Medulla oblongata (tissue), 1 donor: Measurements from ENCODE around the gene PPP2R5C.

ENCODE experiments used
- DNase-seq: peaks from one replicate; pipeline ENCODE4 v3.0.0-alpha.2; 2015; ENCODE audit errors: extremely low spot score

The PPP2R5C gene

DNA sequence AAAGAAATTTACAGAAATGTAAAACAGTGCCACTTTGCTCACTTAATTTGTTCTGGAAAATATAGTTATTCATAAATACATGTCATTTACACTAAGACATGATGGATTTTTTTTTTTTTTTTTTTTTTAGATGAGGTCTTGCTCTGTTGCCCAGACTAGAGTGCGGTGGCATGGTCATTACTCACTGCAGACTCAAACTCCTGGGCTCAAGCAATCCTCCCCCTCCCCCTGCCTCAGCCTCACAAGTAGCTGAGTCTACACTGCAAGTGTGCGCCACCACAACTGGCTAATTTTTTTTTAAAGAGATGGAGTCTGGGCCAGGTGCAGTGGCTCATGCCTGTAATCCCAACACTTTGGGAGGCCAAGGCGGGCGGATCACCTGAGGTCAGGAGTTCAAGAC, 101.2 kb downstream of the PPP2R5C start:
- no peak for DNase-seq

DNA sequence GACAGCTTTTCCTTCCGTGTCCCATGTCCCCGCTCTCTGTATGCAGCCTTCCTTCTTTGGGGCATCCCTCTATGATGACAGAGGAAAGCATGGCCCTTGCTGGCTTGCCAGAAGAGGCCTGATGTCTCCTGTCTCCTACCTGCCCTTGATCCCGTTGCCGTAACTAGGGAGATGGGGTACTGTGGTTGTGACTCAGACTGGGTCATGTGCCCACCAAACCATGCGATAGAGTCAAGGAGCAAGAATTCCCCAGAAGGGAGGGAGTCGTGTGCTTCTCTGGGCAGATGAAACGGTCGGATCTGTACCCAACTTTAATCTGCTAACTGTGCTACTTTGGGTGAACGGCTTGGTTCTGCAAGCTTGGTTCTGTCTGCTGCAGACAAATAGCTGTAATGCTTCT, 103.8 kb downstream of the PPP2R5C start:
- peak; percentile 35 for DNase-seq

DNA sequence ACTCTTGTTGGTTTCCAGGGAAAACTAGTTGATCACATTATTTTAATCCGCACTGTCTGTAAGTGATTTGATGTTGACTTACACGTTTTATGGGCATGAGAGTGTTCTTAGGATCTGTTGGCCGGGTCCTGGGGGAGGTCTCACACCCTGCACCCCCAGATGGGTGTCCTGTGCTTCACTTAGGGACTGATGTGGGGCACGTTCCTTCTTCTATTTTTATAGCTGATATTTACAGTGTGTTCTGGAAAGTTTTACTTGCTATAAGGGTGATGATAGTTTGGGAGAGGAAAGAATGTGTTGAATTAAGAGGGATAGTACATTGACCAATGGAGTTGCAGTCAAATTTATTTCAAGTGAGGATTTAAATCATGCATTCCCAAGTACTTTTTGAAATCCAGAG, 106.3 kb downstream of the PPP2R5C start:
- DNase-seq, result no peak

DNA sequence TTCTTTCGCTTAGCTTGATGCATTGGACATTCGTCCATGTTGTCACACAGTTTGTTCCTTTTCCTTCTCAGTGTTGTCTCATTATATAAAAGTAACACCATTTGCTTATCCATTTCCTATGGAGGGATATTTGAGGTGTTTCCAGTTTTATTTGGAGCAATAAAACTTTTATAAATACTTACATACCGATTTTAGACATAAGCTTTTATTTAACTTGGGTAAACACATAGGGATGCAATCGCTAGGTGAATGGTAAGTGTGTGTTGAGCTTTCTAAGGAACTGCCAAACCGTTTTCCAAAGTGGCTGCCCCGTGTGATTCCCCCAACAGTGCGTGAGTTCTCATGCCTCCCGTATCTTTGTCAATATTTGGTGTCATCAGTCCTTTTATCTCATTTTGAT, 107.7 kb downstream of the PPP2R5C start:
- DNase-seq, result no peak

DNA sequence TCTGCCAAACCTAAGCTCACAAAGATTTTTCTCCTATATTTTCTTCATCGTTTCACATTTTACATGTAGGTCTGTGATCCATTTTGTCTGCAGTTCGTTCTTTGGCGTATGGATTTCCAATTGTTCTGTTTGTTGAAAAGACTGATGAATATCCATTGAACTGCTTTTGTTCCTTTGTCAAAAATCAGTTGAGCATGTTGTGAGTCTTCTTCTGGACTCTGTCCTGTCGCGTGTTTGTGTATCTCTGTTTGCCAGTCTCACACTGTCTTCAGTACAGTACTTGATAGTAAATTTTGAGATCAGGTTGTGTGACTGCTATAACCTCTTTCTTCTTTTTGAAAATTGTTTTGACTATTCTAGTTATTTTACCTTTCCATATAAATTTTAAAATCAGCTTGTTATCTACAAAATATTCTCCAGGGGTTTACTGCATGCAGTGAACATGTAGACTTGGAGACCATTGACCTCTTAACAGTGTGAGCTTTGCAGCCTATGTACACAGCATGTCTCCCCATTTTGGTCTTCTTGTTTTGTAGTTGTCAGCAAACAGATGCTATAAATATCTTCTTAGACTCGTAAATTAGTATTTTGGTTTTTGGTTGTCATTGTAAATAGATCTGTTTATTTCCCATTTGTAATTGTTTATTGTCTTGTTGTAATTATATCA, 108.9 kb downstream of the PPP2R5C start:
- DNase-seq, result no peak

DNA sequence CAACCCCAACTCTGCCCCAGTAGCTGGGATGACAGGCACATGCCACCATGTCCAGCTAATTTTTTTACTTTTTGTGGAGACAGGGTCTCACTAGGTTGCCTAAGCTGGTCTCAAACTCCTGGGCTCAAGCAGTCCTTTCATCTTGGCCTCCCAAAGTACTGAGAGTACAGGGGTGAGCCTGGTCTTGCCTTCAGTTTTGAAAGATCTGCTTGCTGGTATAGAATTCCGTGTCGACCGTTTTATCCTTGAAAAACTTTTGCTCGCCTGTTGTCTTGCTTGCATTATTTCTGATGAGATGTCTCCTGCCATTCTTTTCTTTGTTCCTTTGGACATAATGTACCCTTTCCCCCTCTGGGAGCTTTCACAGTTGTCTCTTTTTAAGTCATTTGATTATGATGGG, 110.8 kb downstream of the PPP2R5C start:
- DNase-seq, result no peak

DNA sequence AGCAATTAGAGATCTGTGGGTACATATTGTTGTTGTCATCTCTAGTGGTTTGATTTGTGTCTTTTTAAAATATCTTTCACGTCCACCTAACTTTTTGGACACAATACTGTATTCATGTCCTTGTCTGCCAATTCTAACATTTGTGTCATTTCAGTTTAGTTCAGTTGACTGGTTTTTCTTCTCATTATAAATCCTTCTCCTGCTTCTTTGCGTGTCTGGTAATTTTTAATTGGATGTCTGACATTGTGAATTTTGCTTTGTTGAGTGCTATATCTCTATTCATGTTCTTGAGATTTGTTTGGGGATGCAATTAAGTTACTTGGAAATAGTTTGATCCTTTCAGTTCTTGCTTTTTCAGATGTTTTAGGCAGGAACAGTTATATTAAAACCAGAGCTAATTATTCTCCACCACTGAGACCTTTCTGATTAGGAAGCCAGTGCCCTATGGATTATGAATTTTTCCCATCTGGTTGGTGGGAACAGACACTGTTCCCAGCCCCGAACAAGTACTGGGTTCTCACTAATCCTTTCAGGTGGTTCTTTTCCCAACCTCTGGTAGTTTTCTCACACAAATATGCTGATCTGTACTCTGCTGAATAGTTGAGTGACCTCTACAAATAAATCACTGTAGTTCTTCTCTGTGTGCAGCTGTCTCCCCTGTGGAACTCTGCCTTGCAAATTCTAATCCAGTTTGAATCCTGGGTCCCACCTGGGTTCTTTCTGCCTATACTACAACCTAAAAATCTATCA, 111.7 kb downstream of the PPP2R5C start:
- DNase-seq, result no peak

DNA sequence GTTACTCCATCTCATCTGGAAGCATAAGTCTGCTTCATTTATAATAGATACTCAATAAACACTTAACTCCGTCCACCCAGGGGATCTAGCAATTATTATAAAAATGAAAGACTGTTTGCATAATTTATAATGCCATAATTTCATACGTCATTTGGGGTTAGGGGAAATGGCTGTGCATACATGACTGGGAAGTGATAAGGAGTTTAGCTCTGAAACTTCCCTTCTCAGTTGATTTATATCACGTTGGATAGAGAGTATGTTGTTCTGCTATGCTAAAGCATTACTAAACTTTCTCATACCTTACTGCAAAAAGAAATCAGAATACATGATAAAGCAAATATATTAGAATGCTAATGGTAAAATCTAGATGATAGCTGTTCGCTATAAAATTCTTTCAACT, 112.5 kb downstream of the PPP2R5C start:
- no peak for DNase-seq

DNA sequence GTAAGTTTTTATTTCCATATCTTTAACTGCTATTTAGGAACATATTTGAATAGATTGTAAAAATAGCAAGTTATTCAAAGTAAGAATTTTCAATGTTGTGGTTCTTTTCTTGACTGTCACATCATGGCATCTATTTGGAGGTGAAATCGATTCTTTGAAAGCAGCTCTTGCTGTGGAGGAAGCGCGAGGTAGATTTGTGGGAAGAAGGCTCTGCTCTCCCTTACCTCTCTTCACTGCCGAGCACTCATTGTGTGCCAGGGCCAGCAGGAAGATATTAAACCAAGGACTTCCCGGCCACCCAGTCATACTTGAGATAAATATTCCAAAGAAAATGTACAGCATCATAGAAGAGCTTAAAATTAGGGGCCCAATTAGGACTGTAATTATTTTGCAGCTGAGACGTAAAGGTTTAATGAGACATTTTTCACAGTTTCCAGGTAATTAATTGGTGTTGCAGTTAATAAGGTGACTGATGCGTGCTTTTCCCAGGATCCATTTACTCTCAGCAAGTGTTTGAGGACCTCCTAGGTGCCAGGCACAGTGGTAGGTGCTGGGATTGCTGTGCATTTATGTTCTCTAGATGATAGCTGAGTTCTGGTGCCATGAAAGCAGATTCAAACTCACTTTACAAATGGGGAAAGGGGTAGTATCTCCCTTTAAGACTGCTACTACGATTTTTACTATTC, 113.7 kb downstream of the PPP2R5C start:
- DNase-seq, result no peak

DNA sequence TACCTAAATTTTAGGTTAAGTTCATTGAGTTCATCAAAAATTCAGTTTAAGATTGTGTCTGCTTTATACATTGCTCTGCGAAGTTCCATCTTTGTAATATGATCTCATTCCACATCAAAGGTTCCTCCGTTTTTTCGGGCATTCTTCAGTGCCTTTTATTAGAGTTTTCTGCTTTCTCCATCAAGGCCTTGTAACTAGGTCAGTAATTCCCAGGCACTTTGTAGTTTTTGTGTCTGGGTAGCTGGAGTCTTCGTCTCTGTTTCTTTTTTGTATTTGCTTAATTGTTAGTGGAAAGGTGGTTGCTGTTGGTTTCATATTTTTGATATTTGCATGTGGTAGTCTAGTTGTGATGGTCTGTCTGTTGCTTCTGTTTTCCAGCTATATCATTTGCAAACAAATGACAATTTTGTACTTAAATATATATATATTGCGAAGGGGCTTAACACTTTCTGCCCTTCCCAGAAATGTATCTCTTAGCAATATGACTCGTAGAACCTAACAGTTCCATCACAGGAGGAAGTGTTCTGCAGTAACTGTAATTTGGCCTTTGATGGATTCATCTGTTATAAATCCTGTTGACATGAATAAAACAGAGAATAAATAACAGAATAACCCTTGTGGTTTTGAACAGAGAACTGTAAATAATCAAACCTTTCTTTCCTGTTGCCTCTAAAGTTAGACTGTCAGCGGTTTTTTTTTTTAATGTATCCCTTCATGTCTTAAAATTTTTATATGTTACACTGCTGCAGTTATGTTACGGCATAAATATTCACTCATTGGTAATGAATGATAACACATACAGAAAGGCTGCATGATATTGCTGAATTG, 114.4 kb downstream of the PPP2R5C start:
- DNase-seq, result no peak

DNA sequence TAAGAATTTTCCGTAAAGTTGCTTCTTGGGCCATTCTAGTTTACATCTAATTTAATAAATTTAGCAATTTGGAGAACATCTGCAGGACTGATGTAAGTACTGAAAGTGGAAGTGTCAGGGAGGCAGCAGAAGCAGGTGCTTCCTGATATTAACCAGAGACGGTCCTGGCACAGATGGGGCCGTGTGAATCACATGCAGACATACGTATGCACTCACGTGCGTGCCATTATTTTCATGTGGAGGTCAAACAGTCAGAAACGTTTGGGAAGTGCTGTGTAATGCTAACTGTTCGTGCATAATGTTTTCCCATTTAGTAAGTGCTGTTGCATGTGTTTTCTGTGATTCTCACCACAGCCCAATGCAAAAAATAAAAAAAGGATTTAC, 115.0 kb downstream of the PPP2R5C start:
- DNase-seq, result peak; percentile 70

DNA sequence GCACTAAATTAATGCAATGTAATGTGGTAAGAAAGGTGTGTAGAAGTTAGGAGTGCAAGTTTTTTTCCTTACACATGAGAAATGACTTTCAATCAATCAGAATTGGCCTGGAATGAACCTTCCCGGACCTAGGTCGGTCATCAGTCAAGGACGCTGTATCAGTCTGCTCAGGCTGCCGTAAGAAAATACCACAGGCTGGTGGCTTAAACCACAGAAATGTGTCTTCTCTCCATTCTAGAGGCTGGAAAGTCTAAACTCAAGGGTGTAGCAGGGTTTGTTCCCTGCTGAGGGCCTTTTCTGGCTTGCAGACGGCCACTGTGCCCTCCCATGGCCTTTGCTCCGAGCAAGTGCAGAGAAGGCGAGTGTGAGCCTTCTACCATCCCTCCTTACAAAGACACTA, 116.3 kb downstream of the PPP2R5C start:
- DNase-seq, result no peak

DNA sequence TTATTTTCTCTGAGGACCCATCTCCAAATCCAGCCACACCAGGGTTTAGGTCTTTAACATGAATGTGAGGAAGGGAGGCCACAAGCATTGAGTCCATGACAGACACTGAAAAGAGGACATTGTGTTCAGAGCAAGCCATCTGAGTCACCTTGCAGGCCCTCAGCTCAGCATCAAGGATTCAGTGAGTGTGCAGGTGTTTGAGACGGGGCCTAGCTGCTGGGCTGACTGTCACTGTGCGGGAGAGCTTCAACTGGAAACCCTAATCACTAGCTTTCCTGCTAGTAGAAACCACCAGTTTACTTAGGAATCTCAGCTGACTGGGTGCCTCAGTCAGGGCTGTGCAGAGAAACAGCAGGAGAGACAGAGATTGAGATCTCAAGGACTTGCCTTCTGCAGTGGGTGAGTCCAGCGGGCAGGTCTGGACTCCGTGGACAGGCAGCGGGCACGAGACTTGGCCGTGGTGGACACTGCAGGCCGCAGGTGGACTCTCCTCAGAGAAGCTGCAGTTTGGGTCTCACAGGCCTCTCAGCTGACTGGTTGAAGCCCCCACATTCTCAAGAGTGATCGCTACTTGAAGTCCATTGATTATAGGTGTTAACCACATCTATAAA, 116.8 kb downstream of the PPP2R5C start:
- no peak for DNase-seq

DNA sequence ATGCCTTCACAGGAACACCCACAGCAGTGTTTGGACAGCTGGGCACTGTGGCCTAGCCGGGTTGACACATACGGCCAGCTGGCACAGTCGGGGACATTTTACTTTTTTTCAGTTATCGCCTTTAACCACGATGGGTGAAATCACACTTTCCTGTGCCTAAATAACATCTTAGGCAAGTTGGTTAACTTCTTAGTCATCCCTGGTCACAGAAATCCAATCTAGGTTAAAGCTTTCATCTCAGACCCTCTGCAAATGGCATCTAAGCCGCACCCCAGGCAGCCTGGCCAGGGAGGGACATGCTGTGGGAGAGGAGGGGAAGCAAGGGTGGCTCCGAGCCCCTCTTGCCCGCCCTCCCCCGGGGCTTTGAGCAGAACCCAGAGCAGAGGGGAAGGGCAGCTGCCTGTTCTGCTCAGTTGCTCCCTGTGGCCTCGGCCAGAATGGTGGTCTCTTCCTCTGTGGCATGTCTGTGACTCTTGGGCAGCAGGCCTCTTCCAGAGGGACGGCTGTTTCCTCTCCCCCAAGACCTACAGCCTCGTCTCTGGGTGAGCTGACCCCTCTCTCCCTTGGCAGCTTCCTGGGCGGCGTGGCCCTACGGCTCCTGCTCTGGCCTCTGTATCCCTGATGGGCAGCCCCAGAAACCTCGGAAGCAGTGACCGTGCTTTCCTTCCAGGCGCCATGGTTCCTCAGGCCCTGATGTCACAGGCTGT, 117.5 kb downstream of the PPP2R5C start:
- DNase-seq, result no peak

DNA sequence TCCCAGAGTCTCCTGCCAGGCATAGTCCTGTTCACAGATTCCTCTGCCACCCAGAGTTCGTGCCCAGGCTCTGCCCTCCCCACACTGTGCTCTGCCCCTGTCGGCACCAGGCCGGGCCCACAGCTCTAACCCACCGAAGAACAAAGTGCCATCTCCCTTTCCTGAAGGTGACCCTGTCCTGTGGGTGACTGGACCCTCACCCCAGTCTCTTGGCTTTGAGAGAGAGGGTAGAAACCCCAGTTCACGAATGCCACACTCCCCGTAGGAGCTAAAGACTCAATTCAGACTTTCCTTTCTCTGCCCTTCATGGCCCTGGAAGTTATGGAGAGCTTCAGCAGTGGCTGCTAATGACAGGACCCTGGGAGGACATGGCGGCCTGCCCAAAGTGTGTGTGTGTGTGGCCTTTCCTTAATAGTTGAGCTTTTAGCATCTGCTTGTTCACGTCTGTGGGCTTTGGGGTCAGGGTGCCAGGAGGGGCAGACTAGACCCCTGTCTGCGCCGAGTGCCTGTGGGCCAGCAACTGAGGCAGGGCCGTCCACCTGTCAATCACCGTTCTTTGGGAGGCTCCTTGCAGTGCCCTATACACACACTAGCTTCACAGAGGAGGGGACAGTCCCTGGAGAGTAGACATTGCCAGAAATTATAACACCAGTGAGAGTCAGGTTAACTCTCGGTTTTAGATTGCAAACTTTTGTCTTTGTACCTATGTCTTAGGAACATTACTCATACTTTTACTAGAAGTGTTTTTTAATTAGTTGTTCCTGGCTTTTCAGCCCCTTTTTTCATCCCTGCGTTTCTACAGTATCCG, 118.2 kb downstream of the PPP2R5C start:
- no peak for DNase-seq

DNA sequence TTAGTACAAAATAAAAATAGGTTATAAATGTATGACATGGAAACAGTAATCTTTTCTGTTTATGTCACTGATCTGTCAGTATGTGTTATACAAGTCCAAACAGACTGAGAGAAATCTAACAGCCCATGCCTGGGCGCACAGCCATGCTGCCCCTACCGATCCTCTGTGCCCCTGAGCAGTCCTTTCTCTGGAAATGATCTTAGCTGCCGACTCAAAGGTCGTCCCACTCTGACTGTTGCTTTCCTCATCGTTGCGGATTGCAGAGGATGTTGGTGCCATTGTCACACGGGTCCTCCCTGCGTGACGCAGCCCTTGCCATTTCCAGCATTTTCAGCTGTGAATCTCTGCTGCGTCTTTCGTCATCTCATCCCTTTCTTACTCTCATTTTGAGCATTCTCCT, 119.9 kb downstream of the PPP2R5C start:
- no peak for DNase-seq

DNA sequence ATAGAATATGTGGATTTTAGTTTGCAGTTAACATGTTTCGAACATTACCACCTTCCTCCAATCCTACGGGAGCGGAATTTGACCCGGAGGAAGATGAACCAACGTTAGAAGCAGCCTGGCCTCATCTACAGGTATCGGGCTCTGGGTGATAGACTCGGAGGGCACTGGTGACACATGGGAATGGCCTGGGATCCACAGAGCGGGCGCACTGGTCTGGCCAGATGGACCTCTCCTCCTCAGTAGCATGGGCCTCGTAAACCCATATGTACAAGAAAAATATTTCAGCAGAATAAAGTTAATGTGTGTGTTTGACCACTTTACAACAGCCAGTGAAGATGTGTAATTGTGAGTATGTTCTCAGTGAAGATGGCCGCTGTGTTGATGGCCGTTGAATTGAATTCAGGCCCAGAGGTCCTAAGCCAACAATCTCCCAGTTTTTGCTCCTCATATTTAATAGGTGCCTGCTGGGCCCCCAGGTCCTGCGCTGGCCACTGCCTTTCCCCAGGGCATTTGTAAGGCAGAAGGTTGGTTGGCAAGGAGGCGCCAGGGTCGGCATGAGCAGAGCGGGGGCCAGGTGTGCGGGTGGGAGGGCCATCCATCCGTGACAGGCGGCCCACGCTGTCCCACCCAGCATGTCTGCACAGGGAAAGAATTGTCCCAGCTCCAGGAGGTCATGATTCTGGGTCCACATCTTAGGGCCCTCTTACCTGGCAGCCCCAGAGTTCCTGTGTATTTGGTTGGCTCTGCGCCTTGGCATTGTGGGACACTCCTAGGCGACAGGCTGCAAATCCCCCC, 120.8 kb downstream of the PPP2R5C start:
- no peak for DNase-seq

DNA sequence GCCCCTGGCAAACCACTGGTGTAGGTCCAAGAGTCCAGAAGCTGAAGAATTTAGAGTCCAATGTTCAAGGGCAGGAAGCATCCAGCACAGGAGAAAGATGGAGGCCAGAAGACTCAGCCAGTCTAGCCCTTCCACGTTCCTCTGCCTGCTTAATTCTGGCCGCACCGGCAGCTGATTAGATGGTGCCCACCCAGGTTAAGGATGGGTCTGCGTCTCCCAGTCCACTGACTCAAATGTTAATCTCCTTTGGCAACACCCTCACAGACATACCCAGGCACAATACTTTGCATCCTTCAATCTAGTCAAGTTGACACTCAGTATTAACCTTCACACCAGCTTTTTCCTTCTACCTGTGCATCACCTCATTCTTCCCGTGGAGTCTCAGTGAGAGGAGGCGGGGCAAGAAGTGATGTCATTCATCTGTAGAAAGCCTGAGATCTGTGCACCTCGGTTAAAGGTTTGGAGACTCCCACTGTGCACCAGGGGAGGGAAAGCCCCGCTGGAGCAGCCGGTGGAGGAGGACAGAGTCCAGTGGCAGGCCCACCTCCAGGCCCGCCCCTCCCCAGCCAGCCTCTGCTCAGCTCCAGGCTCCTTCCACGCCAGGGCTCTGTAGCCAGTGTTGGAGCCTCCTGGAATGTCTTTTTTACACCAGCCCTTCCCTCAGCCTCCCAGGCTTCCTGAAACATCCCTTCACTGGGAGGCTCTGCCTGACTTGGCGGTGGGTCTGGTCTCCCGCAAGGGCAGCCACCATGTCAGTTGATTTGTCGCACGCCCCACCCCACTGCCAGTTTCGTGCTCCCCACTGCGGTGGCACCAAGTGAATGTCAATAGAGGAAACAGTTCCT, 122.8 kb downstream of the PPP2R5C start:
- no peak for DNase-seq
